Measurements from ENCODE around the gene MARK3. TPM values are rescaled to one million over a fixed set of nuclear protein-coding genes. Genes with fewer than 3 reads are reported as not detected.

MARK3 gene
- total and polyA plus RNA-seq, 2 of the 13 experiments (the other 11 are each of a cell fraction or from before 2014, with no cell fraction given), result 47.7 to 56.6 TPM

DNA sequence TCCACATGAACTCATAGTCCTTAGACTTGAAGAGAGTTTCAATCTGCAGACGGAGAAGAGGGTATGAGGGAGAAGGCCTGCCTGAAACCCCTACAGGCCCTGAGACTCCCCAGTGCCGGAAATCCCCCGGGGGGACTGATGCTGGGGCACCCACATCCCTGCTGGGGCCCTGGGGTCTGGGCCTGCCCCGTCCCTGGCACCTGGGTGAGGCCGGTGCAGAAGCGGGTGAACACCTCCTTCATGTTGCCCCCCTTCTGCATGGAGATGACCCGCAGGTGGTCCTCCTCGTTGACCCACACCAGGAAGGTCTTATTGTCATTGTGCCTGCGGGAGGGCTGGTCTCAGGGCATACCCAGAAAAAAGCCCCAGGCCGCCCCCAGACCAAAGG, 135.0 kb downstream of the MARK3 start:
- in situ Hi-C loops (cut with HindIII; ENCODE audit: extremely low pct_ligation_motif_present, low pct_unique_long_range_greater_than_20kb) (no loop called here), intact Hi-C loops (cut with micrococcal nuclease; ENCODE audit: unreplicated experiment) (no loop called here)
- no peak overlapping the region for H3K4me2 ChIP-seq (ENCODE audit: low read depth, low read length)
- ATAC-seq (no peak), DNase-seq (ENCODE audit: low spot score) (no peak), FAIRE-seq (no peak)
- no peak for TF ChIP-seq SKI (IDR thresholded peaks at IDR 0.05; ENCODE audit: partially characterized antibody)
- TF ChIP-seq, protein P1, sequence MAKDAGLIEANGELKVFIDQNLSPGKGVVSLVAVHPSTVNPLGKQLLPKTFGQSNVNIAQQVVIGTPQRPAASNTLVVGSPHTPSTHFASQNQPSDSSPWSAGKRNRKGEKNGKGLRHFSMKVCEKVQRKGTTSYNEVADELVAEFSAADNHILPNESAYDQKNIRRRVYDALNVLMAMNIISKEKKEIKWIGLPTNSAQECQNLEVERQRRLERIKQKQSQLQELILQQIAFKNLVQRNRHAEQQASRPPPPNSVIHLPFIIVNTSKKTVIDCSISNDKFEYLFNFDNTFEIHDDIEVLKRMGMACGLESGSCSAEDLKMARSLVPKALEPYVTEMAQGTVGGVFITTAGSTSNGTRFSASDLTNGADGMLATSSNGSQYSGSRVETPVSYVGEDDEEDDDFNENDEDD (CRISPR knock-in tag; IDR thresholded peaks at IDR 0.05; ENCODE audit: borderline replicate concordance), result no peak
- no peak for TF ChIP-seq FUBP1 (CRISPR knock-in tag; IDR thresholded peaks at IDR 0.05; ENCODE audit: borderline replicate concordance)
- TF ChIP-seq ZNF337 (CRISPR knock-in tag; IDR thresholded peaks at IDR 0.05; ENCODE audit: borderline replicate concordance, low read depth), result no peak
- TF ChIP-seq ZNF605 (CRISPR knock-in tag; IDR thresholded peaks at IDR 0.05), result no peak
- TF ChIP-seq ZGPAT (CRISPR knock-in tag; IDR thresholded peaks at IDR 0.05), result no peak
- no peak for TF ChIP-seq ZFX (CRISPR knock-in tag; IDR thresholded peaks at IDR 0.05; ENCODE audit: low read depth)
- no peak for TF ChIP-seq DRAP1 (CRISPR knock-in tag; IDR thresholded peaks at IDR 0.05)
- no peak for TF ChIP-seq ZBTB8A (CRISPR knock-in tag; IDR thresholded peaks at IDR 0.05; ENCODE audit: borderline replicate concordance, low read depth)
- no peak for TF ChIP-seq TSC22D2 (CRISPR knock-in tag; IDR thresholded peaks at IDR 0.05; ENCODE audit: borderline replicate concordance)
- no peak for TF ChIP-seq MAFF (IDR thresholded peaks at IDR 0.05; ENCODE audit: low read depth, low read length)
- no peak for TF ChIP-seq FOSL2 (CRISPR knock-in tag; IDR thresholded peaks at IDR 0.05)
- no peak for TF ChIP-seq MIXL1 (CRISPR knock-in tag; IDR thresholded peaks at IDR 0.05)
- no peak for TF ChIP-seq NCOA2 (CRISPR knock-in tag; IDR thresholded peaks at IDR 0.05)
- no peak for TF ChIP-seq ZNF598 (CRISPR knock-in tag; IDR thresholded peaks at IDR 0.05; ENCODE audit: borderline replicate concordance)
- TF ChIP-seq RAD21 (CRISPR knock-in tag; IDR thresholded peaks at IDR 0.05), result no peak
- no peak for TF ChIP-seq GABPA (IDR thresholded peaks at IDR 0.05; ENCODE audit: low read depth, low read length)
- TF ChIP-seq GABPA (CRISPR knock-in tag; IDR thresholded peaks at IDR 0.05; ENCODE audit: low read depth), result no peak
- no peak for TF ChIP-seq ZNF382 (CRISPR knock-in tag; IDR thresholded peaks at IDR 0.05; ENCODE audit: borderline replicate concordance)
- TF ChIP-seq NCOR1 (IDR thresholded peaks at IDR 0.05; ENCODE audit: borderline replicate concordance, low read length), result no peak
- ChIA-PET POLR2A (interaction anchor here (0.6 kb wide), 1 partner anchor 9 kb away, joined by 3 read pairs; the partner anchor contains the start of gene TRMT61A), CTCF (ENCODE audit: low intra/inter-chr PET ratio, low total read pairs) (interaction anchor here (3.0 kb wide), 1 partner anchor 26 kb away, joined by 38 read pairs; no protein-coding TSS in a partner anchor)
- H3K9ac ChIP-seq (ENCODE audit: insufficient read depth, low read depth, low read length), result no peak overlapping the region
- BruUV-seq (replicated peaks), result no TSS peak
- 95% methylated on average over 4 of the region's 10 CpGs for WGBS (ENCODE audit: low lambda C conversion rate)
- peaks cover 57% of the 10 kb centered on the region for H3K4me1 ChIP-seq (ENCODE audit: insufficient read depth, low read length)
- peaks cover 4% of the 10 kb centered on the region for H3K79me2 ChIP-seq (ENCODE audit: insufficient read depth, low read length)
- no peak overlapping the region for H3K27ac ChIP-seq (ENCODE audit: extremely low read length, insufficient read depth, low read length)
- no peak overlapping the region for H2AFZ ChIP-seq (ENCODE audit: low read length)
- no peaks in the 10 kb centered on the region for H3K27me3 ChIP-seq (ENCODE audit: control insufficient read depth in 1 of 2, insufficient read depth in 2 of 2, low read length in 2 of 2)
- H3K4me3 ChIP-seq (replicated peaks in 1 of 3; ENCODE audit: insufficient read depth in 1 of 3, low read depth in 2 of 3, low read length in 3 of 3), result no peak overlapping the region; a peak in 1 of 6 replicates
- H3K36me3 ChIP-seq (replicated peaks in 1 of 2; ENCODE audit: control insufficient read depth in 1 of 2, insufficient read depth in 2 of 2, low read length in 2 of 2), result peaks cover 0 to 10% of the 10 kb centered on the region in 2 experiments; a peak in 3 of 5 replicates
- H4K20me1 ChIP-seq (ENCODE audit: insufficient read depth, low read length), result no peaks in the 10 kb centered on the region
- H3K9me3 ChIP-seq (ENCODE audit: low read length), result no peaks in the 10 kb centered on the region
